SK-N-SH (cell line): ENCODE results near the gene UBE2E1. TPM values are rescaled to one million over a fixed set of nuclear protein-coding genes. Genes with fewer than 3 reads are reported as not detected.

Source experiments
- CTCF ChIA-PET: fragments of 300-600, 350-600 bp; formaldehyde crosslinking; extraction: SDS; loops from one replicate; lab custom pipeline; 2021; lab: Yijun Ruan, JAX
- POLR2A ChIA-PET: fragments of 350-600 bp; sonication (Branson Sonifier 250); formaldehyde crosslinking; extraction: SDS; loops from one replicate; lab custom pipeline; 2020; ENCODE audit warnings: antibody characterized with exemption, inconsistent platforms; lab: Yijun Ruan, JAX
- DNase-seq: peaks from one replicate; pipeline ENCODE4 v3.0.0; 2012
- H2AFZ ChIP-seq: fragments of 200-600 bp; sonication (generic); 2 replicates; pipeline ENCODE4 v1.8.1; 2016; ENCODE audit warnings: antibody characterized with exemption, mild to moderate bottlenecking, low read depth
- H3F3A ChIP-seq: fragments of 200-600 bp; sonication (generic); replicated peaks from 2 replicates; pipeline ENCODE3; 2016; ENCODE audit warnings: antibody characterized with exemption, mild to moderate bottlenecking; ENCODE audit not compliant: insufficient read depth
- H3K27ac ChIP-seq, 2 experiments: fragments of 200-500 bp in 1 of 2; fragments of 200-600 bp in 1 of 2; sonication (Bioruptor generic) in 1 of 2; sonication (generic), shearing (Covaris generic) in 1 of 2; 2 replicates each; pipeline versions ENCODE4 v1.5.1 to v1.6.1; 2014 to 2016; ENCODE audit warnings: low read depth in 2 of 2, inconsistent platforms in 1 of 2, low read length in 1 of 2, mild to moderate bottlenecking in 1 of 2, mixed read lengths in 1 of 2
- H3K27me3 ChIP-seq: fragments of 200-600 bp; sonication (generic), shearing (Covaris generic); 2 replicates; pipeline ENCODE4 v1.6.1; 2016; ENCODE audit warnings: mixed run types; ENCODE audit not compliant: insufficient read depth
- H3K36me3 ChIP-seq, 2 experiments: fragments of 200-500 bp in 1 of 2; fragments of 200-600 bp in 1 of 2; sonication (Bioruptor generic) in 1 of 2; sonication (generic) in 1 of 2; replicated peaks in 1 of 2; 2 replicates each; pipeline versions ENCODE3 to v1.5.1; 2014 to 2016; ENCODE audit warnings: low read length in 1 of 2, mild to moderate bottlenecking in 1 of 2; ENCODE audit not compliant: insufficient read depth in 2 of 2, control insufficient read depth in 1 of 2
- H3K4me1 ChIP-seq, 2 experiments: fragments of 200-500 bp in 1 of 2; fragments of 200-600 bp in 1 of 2; sonication (Bioruptor generic) in 1 of 2; sonication (generic), shearing (Covaris generic) in 1 of 2; 2 replicates each; pipeline versions ENCODE4 v1.5.1 to v1.6.1; 2014 to 2016; ENCODE audit warnings: low read depth in 1 of 2, low read length in 1 of 2, mixed run types in 1 of 2; ENCODE audit not compliant: insufficient read depth in 2 of 2, control insufficient read depth in 1 of 2
- H3K4me2 ChIP-seq: fragments of 200-600 bp; sonication (generic), shearing (Covaris generic); 2 replicates; pipeline ENCODE4 v1.6.1; 2017; ENCODE audit warnings: mixed run types
- H3K4me3 ChIP-seq, 2 experiments: fragments of 200-500 bp in 1 of 2; fragments of 200-600 bp in 1 of 2; sonication (Bioruptor generic) in 1 of 2; sonication (generic), shearing (Covaris generic) in 1 of 2; 2 replicates each; pipeline versions ENCODE4 v1.5.1 to v1.8.1; 2014 to 2016; ENCODE audit warnings: low read depth in 2 of 2, inconsistent platforms in 1 of 2, low read length in 1 of 2, mild to moderate bottlenecking in 1 of 2, mixed read lengths in 1 of 2, moderate library complexity in 1 of 2
- H3K79me2 ChIP-seq: fragments of 200-600 bp; sonication (generic); 2 replicates; pipeline ENCODE4 v1.8.1; 2017; ENCODE audit warnings: mild to moderate bottlenecking; ENCODE audit not compliant: insufficient read depth
- H3K9ac ChIP-seq: fragments of 200-600 bp; sonication (generic); 2 replicates; pipeline ENCODE4 v1.6.1; 2017; ENCODE audit warnings: mixed run types
- H3K9me2 ChIP-seq: fragments of 200-600 bp; sonication (generic); 2 replicates; pipeline ENCODE4 v1.6.1; 2017; ENCODE audit warnings: mixed run types
- H3K9me3 ChIP-seq: fragments of 200-600 bp; sonication (generic); 2 replicates; pipeline ENCODE4 v1.6.1; 2017; ENCODE audit warnings: mixed run types, mild to moderate bottlenecking, moderate library complexity
- H4K20me1 ChIP-seq: fragments of 200-600 bp; sonication (generic); 2 replicates; pipeline ENCODE4 v1.6.1; 2017; ENCODE audit warnings: mild to moderate bottlenecking, mixed run types; ENCODE audit not compliant: insufficient read depth
- ELF1 ChIP-seq: IDR thresholded peaks from 2 replicates; pipeline ENCODE4 v1.4.0; 2012
- EZH2phosphoT487 ChIP-seq: fragments of 200-600 bp; sonication (generic); IDR thresholded peaks from 2 replicates; pipeline ENCODE4 v1.6.1; 2017; ENCODE audit warnings: low read depth, mixed run types, mild to moderate bottlenecking, antibody characterized with exemption, moderate library complexity, borderline replicate concordance
- GATA2 ChIP-seq: sonication (generic); formaldehyde crosslinking; IDR thresholded peaks from 2 replicates; pipeline ENCODE4 v1.5.0; 2020; ENCODE audit warnings: mild to moderate bottlenecking, missing genetic modification reagents
- JUND ChIP-seq: IDR thresholded peaks from 2 replicates; pipeline ENCODE4 v1.4.0; 2012
- MEF2A ChIP-seq: IDR thresholded peaks from 2 replicates; pipeline ENCODE4 v1.4.0; 2012; ENCODE audit warnings: low read depth, borderline replicate concordance
- NFIC ChIP-seq: IDR thresholded peaks from 2 replicates; pipeline ENCODE4 v1.4.0; 2012; ENCODE audit warnings: borderline replicate concordance
- POLR2AphosphoS5 ChIP-seq: IDR thresholded peaks from 2 replicates; pipeline ENCODE4 v1.6.1; 2012; ENCODE audit warnings: low read depth, low read length
- RCOR1 ChIP-seq: fragments of 150-350 bp; IDR thresholded peaks from 2 replicates; pipeline ENCODE4 v1.6.1; 2017; ENCODE audit warnings: antibody characterized with exemption, low read length
- RFX5 ChIP-seq: IDR thresholded peaks from 2 replicates; pipeline ENCODE4 v1.6.1; 2012; ENCODE audit warnings: mild to moderate bottlenecking, improper control_type of control experiment, low read length
- RXRA ChIP-seq: IDR thresholded peaks from 2 replicates; pipeline ENCODE4 v1.4.0; 2012; ENCODE audit warnings: low read depth, mild to moderate bottlenecking, borderline replicate concordance
- YY1 ChIP-seq: IDR thresholded peaks from 2 replicates; pipeline ENCODE4 v1.4.0; 2012; ENCODE audit warnings: low read depth, mild to moderate bottlenecking
- WGBS: methylation state at CpG from one replicate; pipeline ENCODE4 v1.1.6; 2017; ENCODE audit warnings: low lambda C conversion rate; 5-methylcytosine and 5-hydroxymethylcytosine counted together
- polyA plus RNA-seq, 3 experiments: library from polyadenylated mRNA; depleted of rRNA; stranded (reverse); fragments of >200 nt; gene quantifications; 2 replicates each; pipeline ENCODE4 v1.2.3, GENCODE V29; 2012
- TF ChIP-seq, protein P1 (sequence below): IDR thresholded peaks from 2 replicates; pipeline ENCODE4 v1.6.1; 2012; ENCODE audit warnings: mild to moderate bottlenecking, low read depth, low read length, moderate library complexity
- TF ChIP-seq, protein P2 (sequence below): IDR thresholded peaks from 2 replicates; pipeline ENCODE4 v1.4.0; 2012; ENCODE audit warnings: low read depth, borderline replicate concordance
- TF ChIP-seq, protein P3 (sequence below): fragments of 150-350 bp; IDR thresholded peaks from 2 replicates; pipeline ENCODE4 v1.6.1; 2017; ENCODE audit warnings: antibody characterized with exemption, low read length, low read depth, borderline replicate concordance
- TF ChIP-seq, protein P4 (sequence below): IDR thresholded peaks from 2 replicates; pipeline ENCODE4 v1.4.0; 2012; ENCODE audit warnings: low read depth
- TF ChIP-seq, protein P5 (sequence below): fragments of 200-600 bp; sonication (generic); IDR thresholded peaks from 2 replicates; pipeline ENCODE4 v1.6.1; 2017; ENCODE audit warnings: antibody characterized with exemption, mild to moderate bottlenecking, moderate library complexity
- TF ChIP-seq, protein P6 (sequence below): IDR thresholded peaks from 2 replicates; pipeline ENCODE4; 2012

UBE2E1 gene
- polyA plus RNA-seq, 1 of the 3 experiments (the other 2 are of a cell fraction), result 59.9 TPM

DNA sequence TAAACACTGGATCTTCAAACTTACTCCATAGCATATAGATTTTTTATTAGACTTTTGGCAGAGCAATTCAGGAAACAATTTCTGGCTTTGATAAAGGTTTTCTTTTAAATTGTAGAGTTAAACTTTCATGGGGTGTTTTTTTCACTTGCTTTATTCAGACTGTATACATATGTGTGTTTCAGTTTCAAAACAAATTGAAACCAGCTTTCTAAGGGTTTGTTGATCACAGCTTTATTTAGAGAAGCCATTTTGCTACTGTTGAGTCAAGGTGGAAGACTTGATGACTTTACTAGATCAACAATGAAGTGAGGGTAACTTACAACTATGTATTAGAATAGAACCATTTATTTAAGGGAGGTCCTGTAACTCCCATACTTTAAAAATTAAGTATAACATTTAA, 6.2 kb downstream of the UBE2E1 start:
- no peak overlapping the region for H3K4me2 ChIP-seq
- no peak overlapping the region for H3K9ac ChIP-seq
- peaks cover 22% of the 10 kb centered on the region for H3F3A ChIP-seq
- TF ChIP-seq, protein P1, sequence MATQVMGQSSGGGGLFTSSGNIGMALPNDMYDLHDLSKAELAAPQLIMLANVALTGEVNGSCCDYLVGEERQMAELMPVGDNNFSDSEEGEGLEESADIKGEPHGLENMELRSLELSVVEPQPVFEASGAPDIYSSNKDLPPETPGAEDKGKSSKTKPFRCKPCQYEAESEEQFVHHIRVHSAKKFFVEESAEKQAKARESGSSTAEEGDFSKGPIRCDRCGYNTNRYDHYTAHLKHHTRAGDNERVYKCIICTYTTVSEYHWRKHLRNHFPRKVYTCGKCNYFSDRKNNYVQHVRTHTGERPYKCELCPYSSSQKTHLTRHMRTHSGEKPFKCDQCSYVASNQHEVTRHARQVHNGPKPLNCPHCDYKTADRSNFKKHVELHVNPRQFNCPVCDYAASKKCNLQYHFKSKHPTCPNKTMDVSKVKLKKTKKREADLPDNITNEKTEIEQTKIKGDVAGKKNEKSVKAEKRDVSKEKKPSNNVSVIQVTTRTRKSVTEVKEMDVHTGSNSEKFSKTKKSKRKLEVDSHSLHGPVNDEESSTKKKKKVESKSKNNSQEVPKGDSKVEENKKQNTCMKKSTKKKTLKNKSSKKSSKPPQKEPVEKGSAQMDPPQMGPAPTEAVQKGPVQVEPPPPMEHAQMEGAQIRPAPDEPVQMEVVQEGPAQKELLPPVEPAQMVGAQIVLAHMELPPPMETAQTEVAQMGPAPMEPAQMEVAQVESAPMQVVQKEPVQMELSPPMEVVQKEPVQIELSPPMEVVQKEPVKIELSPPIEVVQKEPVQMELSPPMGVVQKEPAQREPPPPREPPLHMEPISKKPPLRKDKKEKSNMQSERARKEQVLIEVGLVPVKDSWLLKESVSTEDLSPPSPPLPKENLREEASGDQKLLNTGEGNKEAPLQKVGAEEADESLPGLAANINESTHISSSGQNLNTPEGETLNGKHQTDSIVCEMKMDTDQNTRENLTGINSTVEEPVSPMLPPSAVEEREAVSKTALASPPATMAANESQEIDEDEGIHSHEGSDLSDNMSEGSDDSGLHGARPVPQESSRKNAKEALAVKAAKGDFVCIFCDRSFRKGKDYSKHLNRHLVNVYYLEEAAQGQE, result no peak
- TF ChIP-seq RCOR1, result no peak
- TF ChIP-seq, protein P2, sequence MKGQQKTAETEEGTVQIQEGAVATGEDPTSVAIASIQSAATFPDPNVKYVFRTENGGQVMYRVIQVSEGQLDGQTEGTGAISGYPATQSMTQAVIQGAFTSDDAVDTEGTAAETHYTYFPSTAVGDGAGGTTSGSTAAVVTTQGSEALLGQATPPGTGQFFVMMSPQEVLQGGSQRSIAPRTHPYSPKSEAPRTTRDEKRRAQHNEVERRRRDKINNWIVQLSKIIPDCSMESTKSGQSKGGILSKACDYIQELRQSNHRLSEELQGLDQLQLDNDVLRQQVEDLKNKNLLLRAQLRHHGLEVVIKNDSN, result no peak
- no peak for TF ChIP-seq YY1
- TF ChIP-seq, all 33 proteins: peak for 0
- peaks cover 17% of the 10 kb centered on the region for H4K20me1 ChIP-seq
- H3K27me3 ChIP-seq, result no peaks in the 10 kb centered on the region
- peaks cover 73% of the 10 kb centered on the region for H3K79me2 ChIP-seq
- no peaks in the 10 kb centered on the region for H3K9me3 ChIP-seq
- H3K36me3 ChIP-seq, result peaks cover 17 to 25% of the 10 kb centered on the region in 2 experiments
- no peak overlapping the region; a peak in 1 of 4 replicates for H3K27ac ChIP-seq
- ChIA-PET POLR2A (interaction anchor here (2.6 kb wide), 1 partner anchor 105 kb away, joined by 17 read pairs; the partner anchor contains the start of genes NKIRAS1 and RPL15), CTCF (interaction anchor here (1.2 to 1.8 kb wide), 5 partner anchors 9 to 73 kb away, joined by 3 to 6 read pairs (median 5); no protein-coding TSS in a partner anchor)
- no peak overlapping the region for H3K4me3 ChIP-seq
- no peak for DNase-seq
- H3K4me1 ChIP-seq, result peaks cover 8 to 37% of the 10 kb centered on the region in 2 experiments; a peak in 2 of 4 replicates
- no peak overlapping the region for H2AFZ ChIP-seq
- no peaks in the 10 kb centered on the region for H3K9me2 ChIP-seq

DNA sequence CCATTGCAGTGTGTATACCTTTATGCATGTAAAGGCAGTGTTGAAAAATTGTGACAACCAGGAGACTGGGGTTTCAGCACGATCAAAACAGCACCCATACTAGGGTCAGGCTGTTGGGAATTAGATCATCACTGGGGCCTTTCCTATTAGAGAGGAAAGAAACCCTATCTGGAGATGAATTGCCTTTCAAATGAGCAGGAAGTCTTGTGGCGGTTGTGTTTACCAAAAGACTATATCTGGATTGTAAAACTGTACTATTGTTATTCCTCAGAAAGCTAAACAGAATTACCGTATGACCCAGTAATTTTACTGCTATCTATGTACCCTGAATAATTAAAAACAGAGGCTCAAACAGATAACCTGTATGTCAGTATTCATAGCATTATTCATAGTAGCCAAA, 10.1 kb downstream of the UBE2E1 start:
- peaks cover 10 to 21% of the 10 kb centered on the region in 2 experiments for H3K36me3 ChIP-seq
- no peak overlapping the region for H3K9ac ChIP-seq
- H3K9me2 ChIP-seq, result no peaks in the 10 kb centered on the region
- DNase-seq, result no peak
- no peaks in the 10 kb centered on the region for H3K9me3 ChIP-seq
- peaks cover 20% of the 10 kb centered on the region for H4K20me1 ChIP-seq
- ChIA-PET POLR2A (no interaction called here), CTCF (no interaction called here)
- H3K4me2 ChIP-seq, result no peak overlapping the region
- no peaks in the 10 kb centered on the region for H3K27me3 ChIP-seq
- WGBS, result 80% methylated on average over 3 of the region's 3 CpGs
- H3K79me2 ChIP-seq, result peaks cover 83% of the 10 kb centered on the region
- 0 out of 4 replicates have a peak overlapping the region, but pooled peaks of 1 of the 2 experiments have one; percentile 18 for H3K27ac ChIP-seq
- H3F3A ChIP-seq, result no peaks in the 10 kb centered on the region
- TF ChIP-seq, protein P3, sequence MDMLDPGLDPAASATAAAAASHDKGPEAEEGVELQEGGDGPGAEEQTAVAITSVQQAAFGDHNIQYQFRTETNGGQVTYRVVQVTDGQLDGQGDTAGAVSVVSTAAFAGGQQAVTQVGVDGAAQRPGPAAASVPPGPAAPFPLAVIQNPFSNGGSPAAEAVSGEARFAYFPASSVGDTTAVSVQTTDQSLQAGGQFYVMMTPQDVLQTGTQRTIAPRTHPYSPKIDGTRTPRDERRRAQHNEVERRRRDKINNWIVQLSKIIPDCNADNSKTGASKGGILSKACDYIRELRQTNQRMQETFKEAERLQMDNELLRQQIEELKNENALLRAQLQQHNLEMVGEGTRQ, result no peak
- no peak for TF ChIP-seq ELF1
- TF ChIP-seq MEF2A, result no peak
- no peak for TF ChIP-seq RCOR1
- TF ChIP-seq NFIC, result no peak
- no peak for TF ChIP-seq YY1
- no peak for TF ChIP-seq RFX5
- no peak for TF ChIP-seq RXRA
- TF ChIP-seq, protein P4, sequence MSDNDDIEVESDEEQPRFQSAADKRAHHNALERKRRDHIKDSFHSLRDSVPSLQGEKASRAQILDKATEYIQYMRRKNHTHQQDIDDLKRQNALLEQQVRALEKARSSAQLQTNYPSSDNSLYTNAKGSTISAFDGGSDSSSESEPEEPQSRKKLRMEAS, result no peak
- TF ChIP-seq POLR2AphosphoS5, result no peak
- TF ChIP-seq GATA2 (CRISPR knock-in tag), result no peak
- TF ChIP-seq, protein P5, sequence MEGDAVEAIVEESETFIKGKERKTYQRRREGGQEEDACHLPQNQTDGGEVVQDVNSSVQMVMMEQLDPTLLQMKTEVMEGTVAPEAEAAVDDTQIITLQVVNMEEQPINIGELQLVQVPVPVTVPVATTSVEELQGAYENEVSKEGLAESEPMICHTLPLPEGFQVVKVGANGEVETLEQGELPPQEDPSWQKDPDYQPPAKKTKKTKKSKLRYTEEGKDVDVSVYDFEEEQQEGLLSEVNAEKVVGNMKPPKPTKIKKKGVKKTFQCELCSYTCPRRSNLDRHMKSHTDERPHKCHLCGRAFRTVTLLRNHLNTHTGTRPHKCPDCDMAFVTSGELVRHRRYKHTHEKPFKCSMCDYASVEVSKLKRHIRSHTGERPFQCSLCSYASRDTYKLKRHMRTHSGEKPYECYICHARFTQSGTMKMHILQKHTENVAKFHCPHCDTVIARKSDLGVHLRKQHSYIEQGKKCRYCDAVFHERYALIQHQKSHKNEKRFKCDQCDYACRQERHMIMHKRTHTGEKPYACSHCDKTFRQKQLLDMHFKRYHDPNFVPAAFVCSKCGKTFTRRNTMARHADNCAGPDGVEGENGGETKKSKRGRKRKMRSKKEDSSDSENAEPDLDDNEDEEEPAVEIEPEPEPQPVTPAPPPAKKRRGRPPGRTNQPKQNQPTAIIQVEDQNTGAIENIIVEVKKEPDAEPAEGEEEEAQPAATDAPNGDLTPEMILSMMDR, result no peak
- no peak for TF ChIP-seq JUND
- TF ChIP-seq, protein P6, sequence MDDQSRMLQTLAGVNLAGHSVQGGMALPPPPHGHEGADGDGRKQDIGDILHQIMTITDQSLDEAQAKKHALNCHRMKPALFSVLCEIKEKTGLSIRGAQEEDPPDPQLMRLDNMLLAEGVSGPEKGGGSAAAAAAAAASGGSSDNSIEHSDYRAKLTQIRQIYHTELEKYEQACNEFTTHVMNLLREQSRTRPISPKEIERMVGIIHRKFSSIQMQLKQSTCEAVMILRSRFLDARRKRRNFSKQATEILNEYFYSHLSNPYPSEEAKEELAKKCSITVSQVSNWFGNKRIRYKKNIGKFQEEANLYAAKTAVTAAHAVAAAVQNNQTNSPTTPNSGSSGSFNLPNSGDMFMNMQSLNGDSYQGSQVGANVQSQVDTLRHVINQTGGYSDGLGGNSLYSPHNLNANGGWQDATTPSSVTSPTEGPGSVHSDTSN, result no peak
- TF ChIP-seq EZH2phosphoT487, result no peak
- no peak overlapping the region for H2AFZ ChIP-seq
- no peak overlapping the region for H3K4me3 ChIP-seq
- peaks cover 0 to 23% of the 10 kb centered on the region in 2 experiments; a peak in 2 of 4 replicates for H3K4me1 ChIP-seq
